K562 treated with DMSO at 1 percent for 12 hours (cell line): ENCODE measurements around the gene ATRN. TPM values are rescaled to one million over a fixed set of nuclear protein-coding genes. Genes with fewer than 3 reads are reported as not detected.

ENCODE experiments used
- total RNA-seq: library from RNA; unstranded; fragments of 300-600 nt; gene quantifications from 2 replicates; pipeline ENCODE4 v1.2.3, GENCODE V29; 2022; ENCODE audit not compliant: insufficient read depth

ATRN gene
- 2.8 and 11.4 TPM in 2 replicates for total RNA-seq

DNA sequence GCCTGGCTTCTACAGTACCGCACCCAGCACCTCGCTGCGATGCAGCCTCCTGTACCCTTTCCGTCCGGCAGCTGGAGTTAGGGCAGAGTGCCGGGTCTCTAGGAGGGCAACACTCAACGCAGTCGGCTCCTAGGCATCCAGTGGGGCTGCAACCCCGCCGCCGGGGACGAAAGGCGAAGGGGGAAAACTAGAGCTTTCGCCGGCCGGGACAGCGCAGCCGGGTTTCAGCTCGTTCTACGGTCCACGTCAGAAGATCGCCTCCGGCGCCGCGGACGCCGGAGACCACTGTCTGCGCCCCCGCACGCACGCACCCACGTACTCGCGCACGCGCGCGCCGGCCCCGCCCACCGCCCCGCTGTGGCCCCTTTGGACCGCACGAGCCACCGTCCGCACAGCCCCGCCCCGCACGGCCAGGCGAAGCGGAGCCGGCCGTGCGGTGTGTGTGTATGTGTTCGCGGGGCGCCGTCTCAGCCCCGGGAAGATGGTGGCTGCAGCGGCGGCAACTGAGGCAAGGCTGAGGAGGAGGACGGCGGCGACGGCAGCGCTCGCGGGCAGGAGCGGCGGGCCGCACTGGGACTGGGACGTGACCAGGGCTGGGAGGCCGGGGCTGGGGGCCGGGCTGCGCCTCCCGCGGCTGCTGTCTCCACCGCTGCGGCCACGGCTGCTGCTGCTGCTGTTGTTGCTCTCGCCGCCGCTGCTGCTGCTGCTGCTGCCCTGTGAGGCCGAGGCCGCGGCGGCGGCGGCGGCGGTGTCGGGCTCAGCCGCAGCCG is at the start of gene ATRN:
Gene ATRN, plus strand, starts transcription at position 392 of the 770 bp plus-strand sequence. Its CDS starts 90 bp downstream, at position 482.

DNA sequence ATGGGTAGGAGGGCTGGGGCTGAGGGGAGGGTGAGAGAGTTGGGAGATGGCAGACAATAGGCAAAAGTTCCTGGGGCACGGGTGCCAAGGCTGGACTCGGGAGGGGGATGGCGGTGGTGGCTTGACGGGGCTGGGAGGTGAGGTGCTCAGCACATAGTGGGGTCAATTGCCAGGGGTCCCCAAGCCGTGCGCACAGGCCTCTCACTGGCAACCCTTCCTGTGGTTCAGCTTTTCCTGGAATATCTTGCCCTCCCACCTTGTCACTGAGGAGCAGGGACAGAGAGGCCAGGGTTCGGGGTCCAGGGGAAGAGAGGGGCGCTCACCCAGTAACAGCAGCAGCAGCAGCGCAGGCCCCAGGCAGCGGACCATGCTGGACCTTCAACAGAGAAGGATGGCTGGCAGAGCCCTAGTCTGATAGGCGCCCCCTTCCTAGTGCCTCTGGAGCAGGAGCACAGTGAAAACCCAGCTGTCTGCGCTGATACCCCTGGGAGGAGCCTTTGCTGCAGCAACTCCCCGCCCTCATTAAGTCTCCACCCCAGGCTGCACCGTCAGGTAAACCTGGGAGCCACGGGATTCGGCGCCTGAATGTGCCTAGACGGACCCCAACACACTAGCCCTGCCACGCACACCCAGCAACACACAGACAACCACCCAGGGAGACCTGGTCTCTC is 192.3 kb downstream of the ATRN start, which contains the start of gene GFRA4:
Gene GFRA4, minus strand, starts transcription at position 369 of the 671 bp plus-strand sequence. Its CDS starts 0 bp downstream, at position 369.

DNA sequence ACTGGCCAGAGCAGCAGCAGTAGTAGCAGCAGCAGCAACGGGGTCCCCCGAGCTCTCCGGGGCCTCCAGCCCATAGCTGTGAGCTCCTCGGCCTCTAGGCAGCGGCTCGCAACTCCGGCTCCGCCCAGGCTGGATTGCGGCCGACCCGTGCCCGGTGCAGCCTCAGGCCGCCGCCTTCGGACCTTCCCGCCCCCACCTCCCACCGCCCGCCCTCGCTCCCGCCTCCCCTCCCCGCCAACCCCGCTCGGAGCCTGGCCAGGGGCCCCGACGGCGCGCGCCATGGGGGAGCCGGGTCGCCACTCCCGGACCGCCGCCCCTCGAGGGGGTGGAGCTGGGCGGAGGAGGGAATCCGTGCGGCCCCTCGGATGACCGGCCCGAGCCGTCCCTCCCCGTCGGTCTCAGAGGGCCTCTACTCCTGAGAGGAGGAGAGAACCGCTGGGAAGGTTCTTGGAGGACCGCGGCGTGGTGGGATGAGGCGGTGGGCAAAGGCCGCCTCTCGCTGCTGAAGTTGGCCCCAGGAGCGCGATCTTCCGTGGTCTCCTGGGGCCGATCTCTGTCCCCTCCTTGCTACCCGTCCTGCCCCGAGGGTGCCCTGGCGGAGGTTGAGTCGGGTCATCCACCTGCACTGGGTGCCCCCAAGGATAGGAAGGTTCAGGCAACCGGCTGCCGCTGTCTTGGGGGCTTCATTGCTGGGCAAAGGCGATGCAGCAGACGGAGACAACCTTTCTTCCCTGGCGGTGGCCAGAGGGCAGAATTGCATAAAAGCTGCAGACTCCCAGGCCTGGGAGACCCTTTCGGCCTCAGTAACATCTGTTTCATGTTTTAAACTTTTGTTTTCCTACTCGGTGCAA is 211.3 kb downstream of the ATRN start, which contains the start of gene ADAM33:
Gene ADAM33, minus strand, starts transcription at position 80 of the 851 bp plus-strand sequence. Its CDS starts 6 bp downstream, at position 74.

Other genes with a start within 250 kb of the ATRN start
- gene SLC4A11, start 231.8 kb upstream of the ATRN start, total RNA-seq: 0.20 TPM in 1 of 2 replicates, not detected in the other
- gene DNAAF9, start 63.3 kb upstream of the ATRN start, total RNA-seq: 0.82 and 2.9 TPM in 2 replicates
- gene GFRA4, start 192.4 kb downstream of the ATRN start, total RNA-seq: not detected in 2 replicates
- gene ADAM33, start 211.0 kb downstream of the ATRN start, total RNA-seq: not detected in 2 replicates
- gene SIGLEC1, start 241.6 kb downstream of the ATRN start, total RNA-seq: not detected in 2 replicates